GM12878 (cell line): ENCODE results near the gene SPRING1. TPM values are rescaled to one million over a fixed set of nuclear protein-coding genes. Genes with fewer than 3 reads are reported as not detected.

Experiments
- BCLAF1 ChIP-seq: fragments of 450-650 bp; IDR thresholded peaks from 2 replicates; pipeline ENCODE4 v1.6.1; 2017; ENCODE audit warnings: antibody characterized with exemption, mild to moderate bottlenecking, moderate library complexity
- CBFB ChIP-seq: IDR thresholded peaks from 2 replicates; pipeline ENCODE4 v1.6.1; 2016; ENCODE audit warnings: antibody characterized with exemption, low read depth
- CREM ChIP-seq: IDR thresholded peaks from 2 replicates; pipeline ENCODE4 v1.6.1; 2014; ENCODE audit warnings: antibody characterized with exemption, low read depth
- HSF1 ChIP-seq: fragments of 150-350 bp; IDR thresholded peaks from 2 replicates; pipeline ENCODE4 v1.6.1; 2014; ENCODE audit warnings: mild to moderate bottlenecking, low read depth, low read length
- RUNX3 ChIP-seq: IDR thresholded peaks from 2 replicates; pipeline ENCODE4 v1.6.1; 2012; ENCODE audit warnings: low read length, inconsistent platforms
- SMAD5 ChIP-seq: IDR thresholded peaks from 2 replicates; pipeline ENCODE4 v1.6.1; 2016; ENCODE audit warnings: antibody characterized with exemption, low read depth
- ZNF622 ChIP-seq: fragments of 450-650 bp; IDR thresholded peaks from 2 replicates; pipeline ENCODE4 v1.6.1; 2017; ENCODE audit warnings: mild to moderate bottlenecking, inconsistent platforms
- ZSCAN29 ChIP-seq: fragments of 450-650 bp; IDR thresholded peaks from 2 replicates; pipeline ENCODE4 v1.6.1; 2017; ENCODE audit warnings: mild to moderate bottlenecking, moderate library complexity
- polyA plus RNA-seq, 11 experiments: library from polyadenylated mRNA; depleted of rRNA in 4 of 11; unstranded in 6 of 11; stranded (reverse) in 5 of 11; fragments of >200 nt; fragmentation: Nextera tagmentation in 4 of 11; fragmentation: Illumina TruSeq in 1 of 11; extraction: Ambion mirVana in 4 of 11; extraction: Trizol in 1 of 11; gene quantifications; 1 replicate in 1 of 11; 2 replicates in 10 of 11; pipeline versions ENCODE4 v1.2.1 to v1.2.3, GENCODE V29; 2011 to 2016; ENCODE audit warnings: inconsistent platforms in 2 of 11, missing spikeins in 2 of 11, low read depth in 1 of 11
- total RNA-seq, 4 experiments: library from RNA; depleted of rRNA in 3 of 4; stranded (reverse); fragments of >200 nt in 3 of 4; fragmentation: Illumina TruSeq in 1 of 4; extraction: Trizol in 1 of 4; gene quantifications; 2 replicates each; pipeline versions ENCODE4 v1.2.1 to v1.2.3, GENCODE V29; 2013 to 2021

Gene SPRING1
- total and polyA plus RNA-seq, 10 of the 15 experiments (the other 5 are each of a cell fraction or from before 2014, with no cell fraction given) = 2.5 to 25.7 (median 14.3) TPM

GRCh38 chr12:116718655-116719454 lies 19.0 kb downstream of the SPRING1 start (continued):
- TF ChIP-seq SMAD5 (no peak), CBFB (no peak), HSF1 (no peak), ZNF622 (no peak), ZSCAN29 (no peak), CREM (no peak), RUNX3 (no peak), BCLAF1 (no peak)
- TF ChIP-seq, all 136 proteins: peak for 0
